CD14-positive monocyte (primary cell): ENCODE data around the gene TBX3. TPM values are rescaled to one million over a fixed set of nuclear protein-coding genes. Genes with fewer than 3 reads are reported as not detected.

Experiments used
- DNase-seq, 3 donors: peaks; one replicate each; pipeline ENCODE4 v3.0.0-alpha.2; 2011 to 2022
- H2AFZ ChIP-seq: 2 replicates; pipeline ENCODE4 v1.6.0; 2012; ENCODE audit warnings: mild to moderate bottlenecking, low read depth, low read length, inconsistent platforms; ENCODE audit not compliant: insufficient read depth, poor library complexity, severe bottlenecking
- H3K27ac ChIP-seq, 2 donors: 1 replicate in 1 of 2; 2 replicates in 1 of 2; pipeline ENCODE4 v1.5.1; 2012 to 2013; ENCODE audit warnings: low read length in 2 of 2, control low read depth in 1 of 2, inconsistent platforms in 1 of 2, low read depth in 1 of 2, mild to moderate bottlenecking in 1 of 2
- H3K27me3 ChIP-seq, 2 donors: one replicate each; pipeline versions ENCODE4 v1.6.0 to v1.6.1; 2011 to 2013; ENCODE audit warnings: low read length in 2 of 2; ENCODE audit not compliant: control insufficient read depth in 2 of 2, insufficient read depth in 2 of 2
- H3K36me3 ChIP-seq, 2 donors: replicated peaks in 1 of 2; 1 replicate in 1 of 2; 2 replicates in 1 of 2; pipeline versions ENCODE4 v1.5.1 to v1.6.1; 2012 to 2013; ENCODE audit warnings: low read length in 2 of 2, control low read depth in 1 of 2, inconsistent platforms in 1 of 2, mild to moderate bottlenecking in 1 of 2; ENCODE audit not compliant: insufficient read depth in 2 of 2, control insufficient read depth in 1 of 2
- H3K4me1 ChIP-seq, 2 donors: 1 replicate in 1 of 2; 2 replicates in 1 of 2; pipeline versions ENCODE4 v1.5.1 to v1.6.1; 2012 to 2013; ENCODE audit warnings: low read length in 2 of 2, control low read depth in 1 of 2, inconsistent platforms in 1 of 2, mild to moderate bottlenecking in 1 of 2, moderate library complexity in 1 of 2; ENCODE audit not compliant: insufficient read depth in 2 of 2, control insufficient read depth in 1 of 2
- H3K4me2 ChIP-seq: replicated peaks from 2 replicates; pipeline ENCODE3; 2012; ENCODE audit warnings: low read length, moderate library complexity, mild to moderate bottlenecking; ENCODE audit not compliant: poor library complexity, severe bottlenecking; ENCODE audit errors: extremely low read depth
- H3K4me3 ChIP-seq, 3 experiments: fragments of 200-600 bp in 1 of 3; sonication (generic) in 1 of 3; replicated peaks in 1 of 3; 1 replicate in 2 of 3; 2 replicates in 1 of 3; pipeline ENCODE4 v1.5.1; 2011 to 2013; ENCODE audit warnings: low read length in 3 of 3, mild to moderate bottlenecking in 3 of 3, control low read depth in 2 of 3, low read depth in 2 of 3, inconsistent platforms in 1 of 3, moderate library complexity in 1 of 3
- H3K79me2 ChIP-seq: 2 replicates; pipeline ENCODE4 v1.6.0; 2012; ENCODE audit warnings: mild to moderate bottlenecking, control low read depth, inconsistent platforms, low read length, moderate library complexity; ENCODE audit not compliant: insufficient read depth
- H3K9ac ChIP-seq: 2 replicates; pipeline ENCODE4 v1.6.0; 2017; ENCODE audit warnings: low read length, mild to moderate bottlenecking; ENCODE audit not compliant: insufficient read depth, poor library complexity, severe bottlenecking
- H3K9me3 ChIP-seq, 2 donors: replicated peaks in 1 of 2; 1 replicate in 1 of 2; 2 replicates in 1 of 2; pipeline versions ENCODE4 v1.5.1 to v1.6.1; 2012 to 2013; ENCODE audit warnings: low read length in 2 of 2, control low read depth in 1 of 2; ENCODE audit not compliant: control insufficient read depth in 1 of 2, insufficient read depth in 1 of 2
- H4K20me1 ChIP-seq: 2 replicates; pipeline ENCODE4 v1.6.0; 2012; ENCODE audit warnings: mild to moderate bottlenecking, low read length, control low read depth, moderate library complexity; ENCODE audit not compliant: insufficient read depth
- H3K27ac Mint-ChIP-seq, 7 donors: one replicate each; pipeline ENCODE4 v1.8.0; 2020; ENCODE audit warnings: mild to moderate bottlenecking in 7 of 7, mixed read lengths in 7 of 7, moderate library complexity in 6 of 7, inconsistent platforms in 2 of 7
- H3K27me3 Mint-ChIP-seq, 3 donors: one replicate each; pipeline ENCODE4 v1.8.0; 2021 to 2022; ENCODE audit warnings: low read depth in 3 of 3, mild to moderate bottlenecking in 3 of 3, mixed read lengths in 3 of 3, moderate library complexity in 3 of 3, inconsistent platforms in 1 of 3
- H3K36me3 Mint-ChIP-seq, 2 donors: one replicate each; pipeline ENCODE4 v1.8.0; 2020; ENCODE audit warnings: mixed read lengths in 2 of 2, inconsistent platforms in 1 of 2, mild to moderate bottlenecking in 1 of 2
- H3K4me1 Mint-ChIP-seq: one replicate; pipeline ENCODE4 v1.8.0; 2020; ENCODE audit warnings: mild to moderate bottlenecking, mixed read lengths
- H3K4me3 Mint-ChIP-seq, 2 donors: one replicate each; pipeline ENCODE4 v1.8.0; 2020; ENCODE audit warnings: mild to moderate bottlenecking in 2 of 2, mixed read lengths in 2 of 2, moderate library complexity in 1 of 2
- H3K9me3 Mint-ChIP-seq, 7 donors: one replicate each; pipeline ENCODE4 v1.8.0; 2020 to 2022; ENCODE audit warnings: mixed read lengths in 7 of 7, mild to moderate bottlenecking in 6 of 7, moderate library complexity in 6 of 7, inconsistent platforms in 2 of 7
- CTCF ChIP-seq: fragments of 200-600 bp; IDR thresholded peaks from one replicate; pipeline ENCODE4 v1.8.0; 2022; ENCODE audit warnings: antibody characterized with exemption, mild to moderate bottlenecking
- WGBS: methylation state at CpG from one replicate; pipeline ENCODE4 v1.1.5; 2013; ENCODE audit warnings: missing lambda C conversion rate; ENCODE audit not compliant: insufficient coverage; 5-methylcytosine and 5-hydroxymethylcytosine counted together
- intact Hi-C, 2 donors: fragments of 100-400 bp; cut with micrococcal nuclease; formaldehyde crosslinking; loops; one replicate each; pipeline versions ENCODE4 v1.15.0 to v1.15.1; 2023
- polyA plus RNA-seq, 3 donors: library from polyadenylated mRNA; depleted of rRNA in 1 of 3; unstranded in 2 of 3; stranded (reverse) in 1 of 3; fragments of 300-500 nt in 2 of 3; fragments of >200 nt in 1 of 3; fragmentation: Illumina TruSeq in 2 of 3; gene quantifications; 1 replicate in 2 of 3; 2 replicates in 1 of 3; pipeline ENCODE4 v1.2.3, GENCODE V29; 2012 to 2021

Gene TBX3
- polyA plus RNA-seq, 3 donors: 0.04 to 0.13 TPM; not detected in 1

- Histone ChIP-seq H3K9me3 (no peaks in the 10 kb centered on the region), H3K4me3 (no peak overlapping the region), H3K27ac (no peak overlapping the region), H3K79me2 (no peaks in the 10 kb centered on the region), H4K20me1 (no peaks in the 10 kb centered on the region), H3K36me3 (no peaks in the 10 kb centered on the region), H3K9ac (no peak overlapping the region), H3K4me2 (no peak overlapping the region), H3K4me1 (no peaks in the 10 kb centered on the region), H3K27me3 (peaks cover 0 to 5% of the 10 kb centered on the region in 2 donors), H2AFZ (no peak overlapping the region)
- Mint-ChIP-seq H3K9me3 (no peaks in the 10 kb centered on the region), H3K36me3 (no peaks in the 10 kb centered on the region), H3K4me3 (no peak overlapping the region), H3K27me3 (peaks cover 27 to 32% (median 30%) of the 10 kb centered on the region in 3 donors), H3K27ac (no peak overlapping the region), H3K4me1 (no peaks in the 10 kb centered on the region)
- no peak for DNase-seq
- TF ChIP-seq CTCF: no peak
- intact Hi-C loops: no loop called here
- 90% methylated on average over 5 of the region's 6 CpGs for WGBS
Observed at GRCh38 chr12:114657597-114657920, 26.4 kb downstream of the TBX3 start.

- Histone ChIP-seq H3K4me2 (no peak overlapping the region), H2AFZ (no peak overlapping the region), H3K27ac (no peak overlapping the region), H3K4me3 (no peak overlapping the region), H3K9me3 (no peaks in the 10 kb centered on the region), H3K79me2 (no peaks in the 10 kb centered on the region), H3K27me3 (peaks cover 0 to 5% of the 10 kb centered on the region in 2 donors), H3K9ac (no peak overlapping the region), H3K36me3 (no peaks in the 10 kb centered on the region), H4K20me1 (no peaks in the 10 kb centered on the region), H3K4me1 (no peaks in the 10 kb centered on the region)
- intact Hi-C loops: no loop called here
- WGBS: 94% methylated on average over 5 of the region's 8 CpGs
- TF ChIP-seq CTCF: no peak
- no peaks in the 10 kb centered on the region for H3K9me3 Mint-ChIP-seq
- no peak for DNase-seq
- H3K27ac Mint-ChIP-seq: no peak overlapping the region
- no peaks in the 10 kb centered on the region for H3K36me3 Mint-ChIP-seq
- H3K4me1 Mint-ChIP-seq: no peaks in the 10 kb centered on the region
- peak overlapping the region in 1 of 2 donors; percentile 11 for H3K4me3 Mint-ChIP-seq
- peaks cover 24 to 32% (median 28%) of the 10 kb centered on the region in 3 donors for H3K27me3 Mint-ChIP-seq
Observed at GRCh38 chr12:114656906-114657596, 26.9 kb downstream of the TBX3 start.
